Vagina (tissue), 2 donors: ENCODE measurements around the gene LRRC38. TPM values are rescaled to one million over a fixed set of nuclear protein-coding genes. Genes with fewer than 3 reads are reported as not detected.

Experiments
- DNase-seq, 2 donors: peaks; one replicate each; pipeline ENCODE4 v3.0.0-alpha.2; 2017; ENCODE audit errors: extremely low spot score in 2 of 2
- H3K27ac ChIP-seq: fragments of 200-600 bp; sonication (generic); one replicate; pipeline ENCODE4 v1.5.1; 2019
- H3K27me3 ChIP-seq: fragments of 200-600 bp; sonication (generic); one replicate; pipeline ENCODE4 v1.5.1; 2019
- H3K36me3 ChIP-seq, 2 donors: fragments of 200-600 bp; sonication (generic); one replicate each; pipeline ENCODE4 v1.5.1; 2017 to 2019
- H3K4me1 ChIP-seq: fragments of 200-600 bp; sonication (generic); one replicate; pipeline ENCODE4 v1.5.1; 2019
- H3K4me3 ChIP-seq, 2 donors: fragments of 200-600 bp; sonication (generic); 1 replicate in 1 of 2; 2 replicates in 1 of 2; pipeline ENCODE4 v1.5.1; 2016 to 2019
- H3K9me3 ChIP-seq: fragments of 200-600 bp; sonication (generic); one replicate; pipeline ENCODE4 v1.5.1; 2019
- POLR2A ChIP-seq, 2 donors: fragments of 450-650 bp; IDR thresholded peaks; one replicate each; pipeline ENCODE4 v1.6.1; 2017; ENCODE audit warnings: antibody characterized with exemption in 2 of 2, mild to moderate bottlenecking in 2 of 2, moderate library complexity in 2 of 2
- POLR2AphosphoS5 ChIP-seq, 2 donors: sonication (generic); formaldehyde crosslinking; IDR thresholded peaks; one replicate each; pipeline ENCODE4 v1.9.0; 2017; ENCODE audit warnings: antibody characterized with exemption in 2 of 2, mild to moderate bottlenecking in 2 of 2, low read depth in 1 of 2; ENCODE audit not compliant: insufficient read depth in 1 of 2
- intact Hi-C: fragments of 100-400 bp; cut with DNase I; formaldehyde crosslinking; loops from one replicate; pipeline ENCODE4 v1.15.1; 2023
- total RNA-seq: library from RNA; depleted of rRNA; stranded (reverse); fragments of >200 nt; gene quantifications from one replicate; pipeline ENCODE4 v1.2.3, GENCODE V29; 2016
- TF ChIP-seq, protein P1 (sequence below), 3 experiments: fragments of 450-650 bp in 2 of 3; fragments of 200-600 bp in 1 of 3; sonication (generic) in 1 of 3; IDR thresholded peaks; one replicate each; pipeline ENCODE4 v1.5.1; 2017 to 2019; ENCODE audit warnings: antibody characterized with exemption in 3 of 3, mild to moderate bottlenecking in 2 of 3, moderate library complexity in 2 of 3

LRRC38 gene
- total RNA-seq, 1 donor from 2014 or later: 2.5 TPM

DNA sequence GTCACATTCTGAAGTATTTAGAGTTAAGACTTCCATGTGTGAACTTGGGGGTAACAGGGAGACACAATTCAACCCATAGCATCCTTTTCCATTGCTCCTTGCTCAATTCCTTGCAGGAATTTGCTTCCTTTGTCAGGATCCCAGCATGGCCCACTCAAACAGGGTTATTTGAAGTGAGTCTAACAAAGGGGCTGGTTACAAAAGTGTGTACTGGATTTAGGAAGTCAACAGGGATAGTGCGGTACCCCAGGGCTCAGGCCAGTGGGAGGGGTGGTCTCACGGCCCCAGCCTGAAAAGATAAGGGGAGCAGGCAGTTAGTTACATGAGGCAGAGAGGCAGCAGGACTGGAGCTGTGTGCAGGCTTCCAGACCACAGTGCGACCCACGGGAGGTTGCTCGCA lies 14.4 kb downstream of the LRRC38 start:
- intact Hi-C loops: no loop called here
- no peak overlapping the region for H3K4me3 ChIP-seq
- TF ChIP-seq POLR2A (IDR thresholded peaks at IDR 0.05): no peak
- no peak for TF ChIP-seq POLR2AphosphoS5 (IDR thresholded peaks at IDR 0.05; ENCODE audit: insufficient read depth in 1 of 2, low read depth in 1 of 2)
- TF ChIP-seq, protein P1, sequence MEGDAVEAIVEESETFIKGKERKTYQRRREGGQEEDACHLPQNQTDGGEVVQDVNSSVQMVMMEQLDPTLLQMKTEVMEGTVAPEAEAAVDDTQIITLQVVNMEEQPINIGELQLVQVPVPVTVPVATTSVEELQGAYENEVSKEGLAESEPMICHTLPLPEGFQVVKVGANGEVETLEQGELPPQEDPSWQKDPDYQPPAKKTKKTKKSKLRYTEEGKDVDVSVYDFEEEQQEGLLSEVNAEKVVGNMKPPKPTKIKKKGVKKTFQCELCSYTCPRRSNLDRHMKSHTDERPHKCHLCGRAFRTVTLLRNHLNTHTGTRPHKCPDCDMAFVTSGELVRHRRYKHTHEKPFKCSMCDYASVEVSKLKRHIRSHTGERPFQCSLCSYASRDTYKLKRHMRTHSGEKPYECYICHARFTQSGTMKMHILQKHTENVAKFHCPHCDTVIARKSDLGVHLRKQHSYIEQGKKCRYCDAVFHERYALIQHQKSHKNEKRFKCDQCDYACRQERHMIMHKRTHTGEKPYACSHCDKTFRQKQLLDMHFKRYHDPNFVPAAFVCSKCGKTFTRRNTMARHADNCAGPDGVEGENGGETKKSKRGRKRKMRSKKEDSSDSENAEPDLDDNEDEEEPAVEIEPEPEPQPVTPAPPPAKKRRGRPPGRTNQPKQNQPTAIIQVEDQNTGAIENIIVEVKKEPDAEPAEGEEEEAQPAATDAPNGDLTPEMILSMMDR (IDR thresholded peaks at IDR 0.05): no peak
- H3K4me1 ChIP-seq: no peaks in the 10 kb centered on the region
- no peak overlapping the region for H3K27ac ChIP-seq
- no peaks in the 10 kb centered on the region for H3K27me3 ChIP-seq
- no peak for DNase-seq
- no peaks in the 10 kb centered on the region for H3K9me3 ChIP-seq
- H3K36me3 ChIP-seq: no peaks in the 10 kb centered on the region

DNA sequence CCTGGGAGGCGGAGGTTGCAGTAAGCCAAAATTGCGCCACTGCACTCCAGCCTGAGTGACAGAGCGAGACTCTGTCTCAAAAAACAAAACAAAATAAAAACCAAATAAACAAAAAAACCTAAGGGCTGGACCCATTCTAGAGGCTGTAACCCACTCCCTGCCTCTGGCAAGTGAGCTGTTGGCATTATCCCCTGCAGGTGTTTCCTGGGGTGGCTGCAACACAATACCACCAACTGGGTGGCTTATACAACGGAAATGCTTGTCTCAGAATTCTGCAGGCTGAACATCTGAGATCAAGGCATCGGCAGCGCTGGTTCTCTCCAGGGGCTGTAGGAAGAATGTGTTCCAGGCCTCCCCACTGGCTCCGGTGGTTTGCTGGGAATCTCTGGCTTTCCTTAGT lies 15.2 kb downstream of the LRRC38 start:
- H3K9me3 ChIP-seq: no peaks in the 10 kb centered on the region
- intact Hi-C loops: no loop called here
- H3K36me3 ChIP-seq: no peaks in the 10 kb centered on the region
- no peaks in the 10 kb centered on the region for H3K4me1 ChIP-seq
- DNase-seq: no peak
- H3K27me3 ChIP-seq: no peaks in the 10 kb centered on the region
- no peak overlapping the region for H3K27ac ChIP-seq
- no peak overlapping the region for H3K4me3 ChIP-seq
- TF ChIP-seq, protein P1 (IDR thresholded peaks at IDR 0.05): no peak
- TF ChIP-seq POLR2AphosphoS5 (IDR thresholded peaks at IDR 0.05; ENCODE audit: insufficient read depth in 1 of 2, low read depth in 1 of 2) (no peak), POLR2A (IDR thresholded peaks at IDR 0.05) (no peak)

DNA sequence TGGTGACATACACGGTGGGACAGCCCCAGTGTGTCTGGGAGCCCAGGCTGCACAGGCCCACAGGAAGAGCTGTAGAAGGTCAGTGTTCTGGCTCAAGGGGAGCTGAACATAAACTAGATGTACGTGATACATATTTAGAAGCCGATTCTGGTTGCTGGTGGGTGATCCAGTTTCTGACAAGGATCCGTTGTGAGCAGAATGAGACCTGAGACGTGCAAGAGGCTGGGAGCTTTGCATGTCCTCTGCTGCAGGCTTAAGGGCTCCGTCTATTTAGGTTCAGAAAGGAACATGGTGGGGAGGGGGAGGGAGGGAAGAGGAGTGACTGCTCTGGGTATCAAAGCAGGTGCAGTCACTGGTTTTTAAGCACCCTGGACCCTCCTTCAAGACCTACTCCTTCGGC lies 18.6 kb downstream of the LRRC38 start:
- H3K27ac ChIP-seq: no peak overlapping the region
- TF ChIP-seq POLR2A (IDR thresholded peaks at IDR 0.05): no peak
- no peak for TF ChIP-seq POLR2AphosphoS5 (IDR thresholded peaks at IDR 0.05; ENCODE audit: insufficient read depth in 1 of 2, low read depth in 1 of 2)
- TF ChIP-seq, protein P1 (IDR thresholded peaks at IDR 0.05): no peak
- H3K4me3 ChIP-seq: no peak overlapping the region
- no peak for DNase-seq
- no peaks in the 10 kb centered on the region for H3K9me3 ChIP-seq
- H3K36me3 ChIP-seq: no peaks in the 10 kb centered on the region
- intact Hi-C loops: no loop called here
- no peaks in the 10 kb centered on the region for H3K27me3 ChIP-seq
- H3K4me1 ChIP-seq: no peaks in the 10 kb centered on the region

DNA sequence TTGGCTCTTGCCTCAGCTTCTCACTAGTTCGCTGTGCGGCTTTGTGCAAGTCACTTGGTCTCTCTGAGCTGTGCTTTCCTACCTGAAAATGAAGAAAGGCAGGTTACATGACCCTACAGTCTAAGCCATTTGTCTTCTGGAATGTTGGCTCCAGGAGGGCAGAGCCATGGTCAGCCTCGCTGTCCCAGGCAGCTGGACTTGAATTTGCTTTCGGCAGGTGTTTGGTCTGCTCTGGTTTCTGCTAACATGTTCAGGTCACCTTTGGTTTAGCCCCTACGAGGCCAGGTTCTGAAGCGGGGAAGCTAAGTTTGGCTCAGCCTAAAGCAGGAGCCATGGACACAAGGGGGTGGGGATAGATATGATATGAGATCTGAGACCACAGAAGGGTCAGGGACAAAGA lies 19.1 kb downstream of the LRRC38 start:
- Histone ChIP-seq H3K27ac (no peak overlapping the region), H3K4me1 (no peaks in the 10 kb centered on the region), H3K4me3 (no peak overlapping the region), H3K36me3 (no peaks in the 10 kb centered on the region), H3K27me3 (no peaks in the 10 kb centered on the region), H3K9me3 (no peaks in the 10 kb centered on the region)
- DNase-seq: no peak
- intact Hi-C loops: no loop called here
- TF ChIP-seq, protein P1 (IDR thresholded peaks at IDR 0.05): no peak
- TF ChIP-seq POLR2A (IDR thresholded peaks at IDR 0.05) (no peak), POLR2AphosphoS5 (IDR thresholded peaks at IDR 0.05; ENCODE audit: insufficient read depth in 1 of 2, low read depth in 1 of 2) (no peak)

DNA sequence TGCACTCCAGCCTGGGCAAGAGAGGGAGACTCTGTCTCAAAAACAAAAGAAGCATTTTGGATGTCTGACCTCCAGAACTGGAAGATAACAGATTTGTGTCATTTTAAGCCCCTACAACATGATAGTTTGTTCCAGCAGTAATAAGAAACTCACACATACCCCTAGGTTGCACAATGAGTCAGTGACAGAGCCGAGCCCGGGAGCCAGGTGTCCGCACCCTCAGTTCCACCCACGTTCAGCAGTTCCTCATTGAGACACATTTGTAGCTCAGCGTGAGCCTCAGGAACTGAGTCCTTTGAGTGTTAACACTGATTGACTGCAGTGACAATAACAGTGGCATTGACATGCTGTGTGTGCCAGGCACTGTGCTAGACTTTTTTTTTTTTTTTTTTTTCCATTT lies 19.8 kb downstream of the LRRC38 start:
- no peak for TF ChIP-seq POLR2A (IDR thresholded peaks at IDR 0.05)
- no peak for TF ChIP-seq POLR2AphosphoS5 (IDR thresholded peaks at IDR 0.05; ENCODE audit: insufficient read depth in 1 of 2, low read depth in 1 of 2)
- TF ChIP-seq, protein P1 (IDR thresholded peaks at IDR 0.05): no peak
- Histone ChIP-seq H3K27me3 (no peaks in the 10 kb centered on the region), H3K36me3 (no peaks in the 10 kb centered on the region), H3K9me3 (no peaks in the 10 kb centered on the region), H3K4me1 (no peaks in the 10 kb centered on the region), H3K4me3 (no peak overlapping the region), H3K27ac (no peak overlapping the region)
- no peak for DNase-seq
- intact Hi-C loops: no loop called here
